AG09319 (cell line): ENCODE measurements around the gene MITF.

Experiments used
- DNase-seq: peaks from one replicate; pipeline ENCODE4 v3.0.0-alpha.2; 2010; ENCODE audit warnings: low read depth; ENCODE audit errors: extremely low read depth
- CTCF ChIP-seq: IDR thresholded peaks from 2 replicates; pipeline ENCODE4 v1.5.1; 2011; ENCODE audit warnings: low read depth, mild to moderate bottlenecking, inconsistent platforms, low read length, moderate library complexity

The MITF gene

GRCh38 chr3:69938931-69939330, 199.7 kb downstream of the MITF start:
- DNase-seq = no peak
- TF ChIP-seq CTCF = no peak

GRCh38 chr3:69941037-69941436, 201.8 kb downstream of the MITF start:
- DNase-seq = no peak
- TF ChIP-seq CTCF = no peak

- no peak for TF ChIP-seq CTCF
- DNase-seq = peak; percentile 45
Observed at GRCh38 chr3:69941439-69942176, 202.3 kb downstream of the MITF start.

GRCh38 chr3:69944931-69945493, 205.7 kb downstream of the MITF start:
- no peak for DNase-seq
- TF ChIP-seq CTCF = no peak

- TF ChIP-seq CTCF = peak; percentile 60
- DNase-seq = peak; percentile 25
Observed at GRCh38 chr3:69948246-69948862, 209.1 kb downstream of the MITF start.

- no peak for TF ChIP-seq CTCF
- DNase-seq = no peak
Observed at GRCh38 chr3:69951616-69952015, 212.4 kb downstream of the MITF start.

- no peak for DNase-seq
- TF ChIP-seq CTCF = no peak
Observed at GRCh38 chr3:69959581-69959980, 220.3 kb downstream of the MITF start.
